CMK (cell line): Measurements from ENCODE around the gene STIL.
A peak's percentile ranks its signal among the peaks of the same experiment; 100 is the strongest.
"Not testable (repeated sequence)": the region's sequence is repeated elsewhere in the genome, so short reads cannot be mapped to it uniquely, and the experiment has no call there.

ENCODE experiments used
- DNase-seq: peaks from one replicate; pipeline ENCODE4 v3.0.0-alpha.2; 2010; ENCODE audit warnings: low read depth

Gene STIL

GRCh38 chr1:47313915-47314664 lies at the start of gene STIL:
Gene STIL, minus strand, starts transcription at chr1:47314147. Its CDS starts 3,828 bp downstream, at chr1:47310319.
- DNase-seq: peak; percentile 99

- no peak for DNase-seq
Observed at GRCh38 chr1:47362828-47363227, 48.9 kb upstream of the STIL start.

- no peak for DNase-seq
Observed at GRCh38 chr1:47361380-47361779, 47.4 kb upstream of the STIL start.

- DNase-seq: no peak
Observed at GRCh38 chr1:47351305-47351704, 37.4 kb upstream of the STIL start.

GRCh38 chr1:47348246-47348645 lies 34.3 kb upstream of the STIL start:
- no peak for DNase-seq

GRCh38 chr1:47347735-47348134 lies 33.8 kb upstream of the STIL start:
- no peak for DNase-seq

GRCh38 chr1:47346979-47347378 lies 33.0 kb upstream of the STIL start:
- DNase-seq: not testable (repeated sequence)

- DNase-seq: no peak
Observed at GRCh38 chr1:47340227-47340626, 26.3 kb upstream of the STIL start.

GRCh38 chr1:47338249-47339077 lies 24.5 kb upstream of the STIL start:
- DNase-seq: no peak

- DNase-seq: no peak
Observed at GRCh38 chr1:47337350-47337749, 23.4 kb upstream of the STIL start.

- no peak for DNase-seq
Observed at GRCh38 chr1:47334765-47335435, 21.0 kb upstream of the STIL start.

GRCh38 chr1:47333922-47334764 lies 20.2 kb upstream of the STIL start:
- peak; percentile 62 for DNase-seq

GRCh38 chr1:47333578-47333921 lies 19.6 kb upstream of the STIL start, which contains the start of gene CMPK1:
Gene CMPK1, plus strand, starts transcription at chr1:47333790. Its CDS starts 156 bp downstream, at chr1:47333946.
- peak; percentile 88 for DNase-seq

- DNase-seq: no peak
Observed at GRCh38 chr1:47332779-47333577, 19.0 kb upstream of the STIL start.

- DNase-seq: no peak
Observed at GRCh38 chr1:47331875-47332274, 17.9 kb upstream of the STIL start.

- no peak for DNase-seq
Observed at GRCh38 chr1:47330212-47330611, 16.3 kb upstream of the STIL start.

- no peak for DNase-seq
Observed at GRCh38 chr1:47328992-47329391, 15.0 kb upstream of the STIL start.

- no peak for DNase-seq
Observed at GRCh38 chr1:47326271-47326670, 12.3 kb upstream of the STIL start.

GRCh38 chr1:47325528-47325927 lies 11.6 kb upstream of the STIL start:
- DNase-seq: no peak

- no peak for DNase-seq
Observed at GRCh38 chr1:47324682-47325081, 10.7 kb upstream of the STIL start.

- DNase-seq: no peak
Observed at GRCh38 chr1:47323599-47324031, 9.7 kb upstream of the STIL start.
